HuH-7.5 (cell line): ENCODE measurements around the gene UGT2A2.

ENCODE experiments used
- DNase-seq: peaks from one replicate; pipeline ENCODE4 v3.0.0; 2011; ENCODE audit warnings: low spot score

Gene UGT2A2

GRCh38 chr4:69576251-69576877, 63.1 kb downstream of the UGT2A2 start:
- DNase-seq: no peak

DNA sequence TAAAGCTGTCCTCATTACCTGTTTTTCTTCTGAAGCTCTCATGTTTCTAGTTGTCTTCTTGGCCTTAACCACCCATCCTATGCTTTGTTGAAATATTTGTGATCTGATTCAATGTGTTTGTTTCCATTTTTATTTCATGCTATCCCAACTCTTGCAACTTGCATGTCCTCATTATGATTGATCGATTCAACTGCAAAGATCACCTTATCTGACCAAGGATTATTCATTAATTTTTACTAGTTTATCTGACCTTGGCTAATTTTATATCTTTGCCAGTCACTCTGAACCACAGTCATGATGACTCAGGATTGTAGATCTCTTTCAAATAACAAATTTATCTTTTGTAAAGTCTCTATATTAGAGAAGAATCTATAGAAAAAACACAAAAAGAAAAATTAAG, 70.7 kb downstream of the UGT2A2 start:
- no peak for DNase-seq

DNA sequence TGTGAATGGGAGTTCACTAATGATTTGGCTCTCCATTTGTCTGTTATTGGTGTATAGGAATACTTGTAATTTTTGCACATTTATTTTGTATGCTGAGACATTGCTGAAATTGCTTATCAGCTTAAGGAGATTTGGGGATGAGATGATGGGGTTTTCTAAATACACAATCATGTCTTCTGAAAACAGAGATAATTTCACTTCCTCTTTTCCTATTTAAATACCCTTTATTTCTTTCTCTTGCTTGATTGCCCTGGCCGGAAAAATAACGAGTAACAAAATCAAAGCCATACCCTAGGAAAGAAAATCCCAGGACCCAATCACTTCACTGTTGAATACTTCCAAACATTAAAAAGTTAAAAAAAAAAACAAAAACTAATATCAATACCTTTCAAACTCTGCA, 76.0 kb downstream of the UGT2A2 start:
- DNase-seq: no peak

DNA sequence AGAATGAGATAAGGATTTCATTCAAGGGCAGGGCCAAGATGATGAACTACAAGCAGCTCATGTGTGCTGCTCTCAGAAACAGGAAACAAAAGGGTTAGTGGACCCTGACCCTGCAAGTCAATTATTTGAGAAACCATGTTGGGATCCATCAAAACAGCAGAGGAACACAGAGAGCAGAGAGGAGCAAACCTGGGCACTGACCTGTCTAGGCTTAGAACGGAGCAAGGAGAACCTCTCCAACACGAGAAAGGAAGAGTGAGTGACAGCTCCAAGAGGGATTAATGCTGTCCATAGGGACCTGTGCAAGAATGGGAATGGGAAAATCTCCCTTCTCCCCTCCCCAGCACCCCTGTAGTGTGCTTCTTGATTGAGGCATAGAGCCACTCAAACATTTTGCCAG, 89.8 kb downstream of the UGT2A2 start:
- no peak for DNase-seq

- no peak for DNase-seq
Observed at GRCh38 chr4:69546134-69546765, 93.2 kb downstream of the UGT2A2 start.
